T-helper 1 cell treated with Interleukin-12 subunit alpha and Interleukin-12 subunit beta and Interleukin-4 antibody, amounts not matched to agents 30 ng/mL and 1 ng/mL, for 36 hours (primary cell): ENCODE data around the gene MAGED1. TPM values are rescaled to one million over a fixed set of nuclear protein-coding genes. Genes with fewer than 3 reads are reported as not detected.

ENCODE experiments used
- intact Hi-C: fragments of 100-400 bp; cut with micrococcal nuclease; formaldehyde crosslinking; loops from one replicate; pipeline ENCODE4 v1.15.1; 2024
- total RNA-seq: library from RNA; stranded (reverse); gene quantifications from 2 replicates; pipeline ENCODE4 v1.2.3, GENCODE V29; 2022

The MAGED1 gene, protein sequence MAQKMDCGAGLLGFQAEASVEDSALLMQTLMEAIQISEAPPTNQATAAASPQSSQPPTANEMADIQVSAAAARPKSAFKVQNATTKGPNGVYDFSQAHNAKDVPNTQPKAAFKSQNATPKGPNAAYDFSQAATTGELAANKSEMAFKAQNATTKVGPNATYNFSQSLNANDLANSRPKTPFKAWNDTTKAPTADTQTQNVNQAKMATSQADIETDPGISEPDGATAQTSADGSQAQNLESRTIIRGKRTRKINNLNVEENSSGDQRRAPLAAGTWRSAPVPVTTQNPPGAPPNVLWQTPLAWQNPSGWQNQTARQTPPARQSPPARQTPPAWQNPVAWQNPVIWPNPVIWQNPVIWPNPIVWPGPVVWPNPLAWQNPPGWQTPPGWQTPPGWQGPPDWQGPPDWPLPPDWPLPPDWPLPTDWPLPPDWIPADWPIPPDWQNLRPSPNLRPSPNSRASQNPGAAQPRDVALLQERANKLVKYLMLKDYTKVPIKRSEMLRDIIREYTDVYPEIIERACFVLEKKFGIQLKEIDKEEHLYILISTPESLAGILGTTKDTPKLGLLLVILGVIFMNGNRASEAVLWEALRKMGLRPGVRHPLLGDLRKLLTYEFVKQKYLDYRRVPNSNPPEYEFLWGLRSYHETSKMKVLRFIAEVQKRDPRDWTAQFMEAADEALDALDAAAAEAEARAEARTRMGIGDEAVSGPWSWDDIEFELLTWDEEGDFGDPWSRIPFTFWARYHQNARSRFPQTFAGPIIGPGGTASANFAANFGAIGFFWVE
- total RNA-seq = 33.2 and 38.6 TPM in 2 replicates

DNA sequence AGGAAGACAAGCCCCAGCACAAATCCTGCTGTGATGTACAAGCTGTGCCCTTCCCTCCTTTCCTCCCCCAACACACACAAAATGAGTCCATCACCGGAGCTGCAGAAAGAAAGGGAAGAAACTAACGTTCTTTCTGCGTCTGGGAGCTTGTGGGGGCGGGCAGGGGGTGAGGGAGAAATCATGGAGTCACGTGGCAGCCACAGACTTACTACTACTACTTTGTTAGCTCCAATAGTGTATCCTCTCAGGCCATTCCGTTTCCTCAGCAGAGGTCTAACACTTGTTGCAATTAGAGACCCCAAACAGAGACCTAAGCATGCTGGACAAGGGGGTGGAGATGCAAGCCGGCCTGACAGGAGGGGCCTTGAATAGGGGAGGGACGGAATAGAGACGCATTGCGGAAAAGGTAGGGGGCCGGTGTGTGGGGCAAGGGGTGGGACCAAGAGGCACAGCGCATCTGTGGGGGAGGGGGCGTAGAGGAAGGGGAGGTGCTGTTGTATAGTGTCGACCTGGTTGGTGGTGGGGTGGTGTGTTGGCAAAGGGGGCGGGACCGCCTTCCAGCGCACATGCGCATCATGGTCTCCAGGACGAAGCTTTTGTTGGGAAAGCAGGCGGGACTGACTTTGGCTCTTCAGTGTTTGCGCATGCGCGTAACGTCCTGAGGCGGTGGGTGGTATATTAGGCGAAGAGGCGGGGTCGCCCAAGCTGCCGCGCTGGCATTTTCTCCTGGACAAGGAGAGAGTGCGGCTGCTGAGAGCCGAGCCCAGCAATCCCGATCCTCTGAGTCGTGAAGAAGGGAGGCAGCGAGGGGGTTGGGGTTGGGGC, at the start of gene MAGED1:
MAGED1 (plus strand) TSS at position 703 of the 825 bp plus-strand sequence. CDS start 682 bp downstream, outside the sequence.
- intact Hi-C loops = loop anchor here (1.0 to 5.0 kb wide), 3 partner anchors 90 to 496 kb away; no protein-coding TSS in a partner anchor

DNA sequence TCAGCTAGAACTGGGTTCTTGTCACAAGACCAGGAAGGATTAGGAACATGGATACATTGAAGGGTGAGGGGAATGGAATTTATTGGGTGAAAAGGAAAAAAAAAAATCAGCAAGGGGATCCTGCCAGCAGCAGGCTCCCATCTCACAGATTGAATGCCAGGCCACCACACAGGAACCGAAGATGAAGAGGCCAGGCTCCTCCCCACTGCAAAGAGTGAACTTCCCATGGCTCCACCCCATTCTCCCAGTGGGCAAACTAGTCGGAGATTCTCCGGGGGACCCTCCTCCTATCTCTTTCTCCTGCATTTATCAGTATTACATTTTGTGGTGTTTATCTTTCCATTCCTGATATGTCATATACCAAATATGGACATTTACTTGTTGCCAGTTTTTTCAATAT, 46.0 kb upstream of the MAGED1 start:
- intact Hi-C loops = no loop called here

DNA sequence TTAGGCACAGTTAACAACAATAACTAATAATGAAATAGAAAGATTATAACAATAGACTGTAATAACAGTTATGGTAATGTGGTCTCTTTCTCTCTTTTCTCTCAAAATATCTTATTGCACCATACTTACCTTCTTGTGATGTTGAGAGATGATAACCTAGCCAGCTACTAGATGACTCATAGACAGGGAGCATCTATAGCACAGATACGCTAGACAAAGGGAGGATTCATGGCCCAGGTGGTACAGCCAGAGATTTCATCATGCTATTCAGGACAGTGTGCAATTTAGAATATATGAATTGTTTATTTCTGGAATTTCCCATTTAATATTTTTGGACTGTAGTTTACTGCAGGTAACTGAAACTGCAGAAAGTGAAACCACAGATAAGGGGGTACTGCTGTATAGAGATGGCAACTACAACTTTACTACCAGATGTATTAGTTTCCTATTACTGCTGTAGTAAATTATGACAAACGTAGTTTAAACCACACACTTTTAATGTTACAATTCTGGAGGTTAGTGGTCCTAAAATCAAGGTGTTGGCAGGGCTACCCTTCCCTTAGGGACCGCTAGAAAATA, 41.8 kb upstream of the MAGED1 start:
- intact Hi-C loops = no loop called here

DNA sequence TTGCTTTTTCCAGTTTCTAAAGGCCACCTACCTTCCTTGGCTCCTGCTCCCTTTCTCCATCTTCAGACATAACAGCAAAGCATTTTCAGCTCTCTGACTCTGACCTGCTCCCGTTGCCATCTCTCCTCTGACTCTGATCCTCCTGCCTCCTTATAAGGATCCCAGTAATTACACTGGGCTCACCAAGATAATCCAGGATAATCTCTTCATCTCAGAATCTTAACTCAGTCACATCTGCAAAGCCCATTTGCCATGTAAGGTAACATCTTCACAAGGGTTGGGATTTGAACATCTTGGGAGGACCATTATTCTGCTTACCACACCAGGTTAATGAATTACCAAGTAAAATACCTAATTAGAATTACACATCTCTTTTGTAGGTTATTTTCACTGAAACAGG, 41.3 kb upstream of the MAGED1 start:
- intact Hi-C loops = no loop called here

DNA sequence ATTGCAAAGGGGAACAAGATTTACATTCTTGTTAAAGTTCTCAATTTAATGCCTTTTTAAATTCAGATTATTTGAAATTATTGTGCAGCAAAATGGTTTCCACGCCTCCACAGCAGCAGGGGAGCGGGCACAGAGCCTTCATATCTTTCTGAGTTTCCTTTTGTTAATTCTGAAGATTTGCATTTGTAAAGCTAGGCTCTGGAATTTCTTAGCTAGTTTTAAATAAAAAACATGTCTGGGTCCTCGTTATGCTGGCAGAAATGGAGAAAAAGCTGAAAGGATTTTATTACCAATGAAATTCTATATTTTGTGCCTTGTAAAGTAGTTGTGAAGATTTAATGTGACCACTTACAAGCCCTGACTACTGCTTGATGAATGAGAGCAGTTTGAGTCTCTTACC, 40.8 kb upstream of the MAGED1 start:
- intact Hi-C loops = no loop called here

DNA sequence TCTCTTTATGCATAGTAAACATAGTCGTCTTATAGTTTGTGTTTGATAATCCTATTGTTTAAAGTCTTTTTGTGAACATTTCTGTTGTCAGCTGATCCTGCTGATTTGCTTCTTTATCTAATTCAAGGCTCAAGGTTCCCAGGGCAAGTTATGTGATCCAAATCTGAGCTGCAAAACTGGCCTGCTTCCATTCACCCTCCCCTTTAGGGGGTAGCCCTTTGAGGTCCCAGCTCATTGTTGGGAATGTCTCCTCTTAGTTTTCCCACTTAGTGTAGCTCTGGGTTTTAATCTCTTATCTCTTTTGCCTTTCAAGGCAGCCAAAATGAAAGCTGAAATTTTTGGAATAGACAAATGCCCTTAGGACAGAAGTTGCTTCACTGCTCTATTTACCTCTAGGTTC, 40.2 kb upstream of the MAGED1 start:
- intact Hi-C loops = no loop called here

DNA sequence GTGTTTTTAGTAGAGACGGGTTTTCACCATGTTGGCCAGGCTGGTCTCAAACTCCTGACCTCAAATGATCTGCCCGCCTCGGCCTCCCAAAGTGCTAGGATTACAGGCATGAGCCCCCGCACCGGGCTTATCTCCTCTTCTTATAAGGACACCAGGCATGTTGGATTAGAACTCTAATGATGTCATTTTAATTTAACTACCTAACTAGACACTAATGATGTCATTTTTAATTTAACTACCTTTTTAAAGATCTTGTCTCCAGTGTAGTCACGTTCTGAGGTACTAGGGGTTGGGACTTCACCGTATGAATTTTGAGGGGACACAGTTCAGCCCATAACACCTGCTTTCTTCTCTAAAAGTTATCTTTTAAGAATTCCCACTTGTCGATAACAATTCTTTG, 37.7 kb upstream of the MAGED1 start:
- intact Hi-C loops = no loop called here

DNA sequence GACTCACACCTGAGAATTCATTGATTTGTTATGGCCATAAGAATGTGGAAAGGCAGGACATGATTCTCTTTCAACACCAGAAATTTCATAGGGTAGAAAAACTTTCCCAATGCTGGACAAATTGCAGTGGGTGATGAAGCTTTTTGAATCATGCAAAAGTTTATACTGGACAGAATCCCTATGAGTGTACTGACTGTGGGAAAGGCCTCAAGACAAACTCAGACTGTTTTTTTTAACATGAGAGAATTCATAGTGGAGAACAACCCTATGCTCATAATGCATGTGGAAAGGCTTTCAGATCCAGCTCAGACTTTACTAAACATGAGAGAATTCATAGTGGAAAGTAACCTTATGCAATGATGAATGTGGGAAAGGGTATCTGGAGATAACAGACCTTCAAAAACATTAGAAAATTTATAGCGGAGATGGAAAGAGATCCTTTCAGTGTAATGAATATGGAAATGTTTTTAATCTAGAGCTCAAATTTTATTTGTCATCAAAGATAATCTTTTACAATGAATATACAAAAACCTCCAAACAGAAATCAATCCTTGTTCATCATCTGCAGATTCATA, 36.2 kb upstream of the MAGED1 start:
- intact Hi-C loops = no loop called here

DNA sequence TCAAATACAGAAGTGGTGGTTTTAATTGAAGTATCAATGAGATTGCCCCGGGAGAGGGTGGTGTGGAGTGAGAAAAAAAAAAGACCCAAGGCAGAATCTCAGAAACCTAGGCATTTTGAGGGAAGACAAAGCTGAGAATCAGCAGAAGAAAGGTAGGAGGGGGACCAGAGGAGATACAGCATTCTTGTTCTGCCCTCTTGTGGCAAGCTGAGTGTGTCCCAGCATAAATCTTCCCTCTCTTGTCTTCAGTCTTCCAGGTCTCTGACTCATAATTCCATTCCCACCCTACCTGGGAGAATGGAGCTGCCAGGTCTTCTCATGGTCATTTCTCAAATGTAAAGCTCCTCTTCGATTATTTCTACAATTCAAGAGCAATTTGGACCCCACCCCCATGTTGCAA, 32.7 kb upstream of the MAGED1 start:
- intact Hi-C loops = loop anchor here (2.0 kb wide), 1 partner anchor 374 kb away; no protein-coding TSS in a partner anchor

DNA sequence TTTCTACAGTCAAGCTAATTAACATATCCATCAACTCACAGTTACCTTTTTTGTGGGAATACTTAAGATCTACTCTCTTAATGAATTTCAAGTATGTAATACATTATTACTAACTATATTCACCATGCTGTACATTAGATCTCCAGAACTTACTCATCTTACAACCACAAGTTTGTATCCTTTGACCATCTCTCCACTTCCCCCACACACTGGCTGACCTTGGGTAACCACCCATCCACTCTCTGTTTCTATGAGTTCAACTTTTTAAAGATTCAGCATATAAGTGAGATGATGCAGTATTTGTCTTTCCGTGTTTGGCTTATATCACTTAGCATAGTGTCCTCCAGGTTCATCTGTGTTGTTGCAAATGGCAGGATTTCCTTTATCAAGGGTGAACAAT, 30.5 kb upstream of the MAGED1 start:
- intact Hi-C loops = no loop called here

DNA sequence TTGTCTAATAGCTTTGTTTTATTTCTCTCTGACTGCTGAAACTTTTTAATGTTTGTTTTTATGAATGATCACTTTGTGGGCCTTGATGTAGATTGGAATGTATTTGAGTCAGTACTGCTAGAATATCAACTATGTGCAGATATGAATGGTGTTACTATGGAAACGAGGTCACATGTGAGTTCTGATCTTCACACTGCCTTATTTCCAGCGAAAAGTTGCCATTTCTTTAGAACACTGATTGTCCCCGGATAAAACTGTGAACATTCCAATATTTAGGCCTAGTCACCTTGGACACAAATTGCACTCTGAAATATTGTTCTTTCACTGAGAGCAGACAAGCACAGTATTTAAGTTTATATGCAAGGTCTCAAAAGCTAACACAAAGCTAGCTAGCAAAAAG, 27.2 kb upstream of the MAGED1 start:
- intact Hi-C loops = no loop called here

DNA sequence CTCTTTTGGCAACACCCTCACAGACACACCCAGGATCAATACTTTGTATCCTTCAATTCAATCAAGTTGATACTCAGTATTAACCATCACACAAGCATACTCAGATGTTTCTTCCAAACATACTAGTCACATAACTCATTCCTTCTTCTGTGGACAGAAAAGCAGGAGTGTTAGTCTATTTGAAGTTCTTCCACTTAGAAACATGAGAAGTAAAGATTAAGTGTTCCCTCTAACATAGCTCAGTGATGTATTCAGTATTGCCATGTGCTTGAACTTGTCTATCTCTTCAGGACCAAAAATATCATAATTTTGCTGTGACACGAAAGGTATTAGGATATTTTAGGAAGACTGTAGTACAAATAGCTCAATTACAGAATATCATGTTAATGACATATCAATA, 25.8 kb upstream of the MAGED1 start:
- intact Hi-C loops = no loop called here

DNA sequence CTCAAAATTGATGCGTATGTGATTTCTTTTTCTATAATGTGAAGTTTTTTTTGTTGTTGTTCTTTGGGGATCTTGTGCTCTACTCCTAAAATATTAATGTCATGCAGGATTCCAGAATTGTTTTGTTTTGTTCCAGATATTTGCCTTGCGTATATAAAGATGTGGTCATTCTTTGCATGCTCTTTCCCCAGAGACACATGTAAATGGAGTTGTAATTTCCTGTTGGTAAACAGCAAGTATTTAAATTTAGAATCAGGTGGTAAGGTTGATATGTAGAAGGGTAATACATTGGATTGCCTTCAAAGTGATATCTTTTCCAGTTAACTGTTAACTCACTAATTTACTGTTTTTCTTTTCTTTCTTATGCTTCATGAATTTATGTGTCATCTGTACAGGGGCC, 23.1 kb upstream of the MAGED1 start:
- intact Hi-C loops = no loop called here

DNA sequence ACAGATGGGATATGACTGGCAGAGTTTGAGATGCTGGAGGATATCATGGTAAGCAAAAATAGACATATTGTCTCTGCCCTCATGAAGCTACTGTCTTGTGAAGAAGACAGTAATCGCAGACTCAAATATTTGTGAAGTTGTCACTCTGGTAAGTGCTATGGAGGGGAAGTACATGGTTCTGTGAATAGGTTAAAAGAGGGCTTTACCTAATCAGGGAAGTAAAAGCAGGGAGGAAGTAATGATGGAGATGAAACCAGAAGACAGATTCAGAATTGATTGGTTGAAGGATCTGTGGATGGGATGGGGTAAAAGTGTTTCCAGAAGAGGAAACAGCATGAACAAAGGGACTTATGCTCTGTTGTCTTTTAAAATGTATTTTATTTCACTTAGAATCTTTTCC, 19.3 kb upstream of the MAGED1 start:
- intact Hi-C loops = no loop called here

DNA sequence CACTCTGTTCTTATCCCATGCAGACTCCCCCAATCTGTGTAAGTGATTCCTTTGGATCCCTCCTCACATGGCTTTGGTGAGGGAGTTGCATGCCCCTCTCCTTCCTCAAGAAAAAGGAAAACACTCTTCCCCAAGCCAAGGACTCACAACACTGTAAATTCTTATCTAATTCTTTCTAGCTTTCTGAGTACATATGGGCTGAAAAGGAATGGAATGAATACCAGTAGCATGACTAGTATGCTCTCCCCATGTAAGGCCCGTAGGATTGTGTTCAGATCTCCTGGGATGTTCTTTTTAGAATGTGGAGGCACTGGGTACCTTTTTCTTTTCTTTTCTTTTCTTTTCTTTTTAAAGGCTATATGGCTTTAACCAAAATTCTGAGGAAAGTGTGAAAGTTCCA, 17.0 kb upstream of the MAGED1 start:
- intact Hi-C loops = no loop called here

DNA sequence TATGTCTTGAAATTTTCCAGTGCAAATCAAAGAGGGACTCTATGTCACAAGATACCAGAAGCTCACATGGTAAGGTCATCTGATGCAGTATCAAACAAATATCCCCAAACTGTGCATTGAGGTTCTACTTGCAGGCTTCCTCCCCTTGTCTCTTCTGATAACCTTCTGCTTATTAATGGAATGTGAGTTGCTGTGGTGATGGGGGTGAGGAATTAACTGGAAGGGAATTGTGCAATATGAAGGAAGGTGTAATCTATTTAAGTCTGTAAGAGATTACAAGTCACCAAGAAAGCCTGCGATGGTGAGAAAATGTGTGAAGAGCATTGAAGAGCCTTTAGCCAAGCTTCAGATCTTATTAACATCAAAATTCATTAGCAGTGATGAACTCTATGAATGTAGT, 15.4 kb upstream of the MAGED1 start:
- intact Hi-C loops = no loop called here

DNA sequence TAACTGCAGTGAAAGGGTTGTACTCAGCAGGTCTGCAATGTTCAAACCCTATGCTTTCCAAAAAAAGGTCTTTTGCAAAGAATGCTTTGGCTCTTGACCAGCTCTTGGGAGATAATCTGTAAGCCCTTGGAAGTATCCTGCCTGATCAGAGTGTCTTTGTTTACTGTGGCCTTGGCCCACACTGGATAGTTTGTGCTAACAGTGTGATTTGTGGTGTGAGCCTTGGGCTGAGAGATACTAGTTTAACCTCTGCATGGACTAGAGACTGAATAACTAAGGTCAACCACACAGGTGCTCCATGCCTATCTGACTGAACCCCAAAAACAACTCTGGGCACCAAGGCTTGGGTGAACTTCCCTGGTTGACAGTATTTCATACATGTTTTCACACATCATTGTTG, 3.6 kb upstream of the MAGED1 start:
- intact Hi-C loops = loop anchor here (5.0 kb wide), 1 partner anchor 493 kb away; no protein-coding TSS in a partner anchor

DNA sequence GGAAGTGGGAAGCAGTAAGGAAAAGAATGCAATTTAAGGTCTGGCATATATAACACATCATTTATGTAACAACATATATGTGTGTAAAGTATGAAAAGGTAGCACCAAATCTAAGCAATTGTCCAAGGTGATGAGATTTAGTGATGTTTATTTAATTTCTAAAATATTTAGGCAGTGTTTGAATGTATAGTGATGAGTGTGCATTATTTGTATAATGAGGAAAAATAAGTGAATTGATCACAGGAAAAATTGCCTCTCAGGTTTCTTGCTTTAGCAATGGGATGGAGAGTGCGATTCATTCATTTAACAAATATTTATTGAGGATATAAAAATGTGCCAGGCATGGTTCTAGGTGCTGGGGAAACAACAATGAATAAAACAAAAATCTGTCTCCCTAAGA, 2.2 kb upstream of the MAGED1 start:
- intact Hi-C loops = loop anchor here (5.0 kb wide), 1 partner anchor 494 kb away; no protein-coding TSS in a partner anchor

DNA sequence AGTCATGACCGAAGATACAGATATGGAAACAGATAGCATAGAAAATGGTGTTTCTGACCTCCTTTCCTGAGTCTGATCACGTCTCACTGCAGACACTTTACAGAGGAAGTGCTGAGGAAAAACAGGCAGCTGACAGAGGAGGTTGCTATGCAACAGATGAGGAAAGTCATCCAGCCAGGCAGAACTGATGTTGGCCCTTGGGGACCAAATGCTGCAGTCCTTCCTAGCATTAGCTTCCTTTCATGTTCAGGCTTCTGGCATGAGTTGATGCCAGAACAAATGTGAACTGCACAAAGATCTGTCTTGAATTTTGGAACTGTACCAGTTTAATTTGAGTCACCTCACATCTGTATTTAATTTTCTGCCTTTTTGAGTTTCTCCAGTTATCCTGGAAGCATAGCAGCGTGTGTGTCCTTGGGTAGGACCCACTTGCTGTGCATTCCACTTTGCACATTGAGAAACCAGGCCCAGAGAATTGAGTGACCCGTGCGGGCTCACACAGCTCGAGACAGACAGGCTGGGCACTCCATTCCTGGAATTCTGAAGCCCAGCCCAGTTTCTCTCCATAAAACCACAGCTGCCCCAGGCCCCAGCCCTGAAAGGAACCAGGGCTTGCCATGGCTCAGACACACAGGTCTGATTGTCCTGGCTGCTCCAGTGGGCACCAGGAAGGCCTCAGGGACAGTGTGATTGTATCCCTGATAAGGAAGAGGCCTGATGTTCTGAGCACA, 1.4 kb upstream of the MAGED1 start:
- intact Hi-C loops = loop anchor here (2.0 to 5.0 kb wide), 2 partner anchors 369 to 495 kb away; no protein-coding TSS in a partner anchor
